Left ventricle myocardium superior (tissue), 1 donor: Measurements from ENCODE around the gene THRB. TPM values are rescaled to one million over a fixed set of nuclear protein-coding genes. Genes with fewer than 3 reads are reported as not detected.

Experiments
- ATAC-seq: fragments of 200-7000 bp; cut with Tn5 transposase; one replicate; pipeline ENCODE4 v1.9.1; 2020; ENCODE audit warnings: mild to moderate bottlenecking, moderate library complexity
- DNase-seq: peaks from one replicate; pipeline ENCODE4 v3.0.0-alpha.2; 2020
- intact Hi-C: fragments of 100-400 bp; cut with micrococcal nuclease; formaldehyde crosslinking; loops from one replicate; pipeline ENCODE4 v1.11.0; 2022
- total RNA-seq: library from RNA; stranded (reverse); fragmentation: NEBNext Ultra II Directional; extraction: Animal tissue kit (Norgen Biotek cat#: 25700); gene quantifications from one replicate; pipeline ENCODE4 v1.2.1, GENCODE V29; 2021
- donor health status: DM: no; HTN: yes; CAD: no; lungs with severe emphysema.

The THRB gene
- total RNA-seq, 1 donor from 2014 or later: 23.1 TPM

- no peak for ATAC-seq
- intact Hi-C loops: no loop called here
- DNase-seq: no peak
Observed at GRCh38 chr3:24518990-24519367, 24.3 kb upstream of the THRB start.

DNA sequence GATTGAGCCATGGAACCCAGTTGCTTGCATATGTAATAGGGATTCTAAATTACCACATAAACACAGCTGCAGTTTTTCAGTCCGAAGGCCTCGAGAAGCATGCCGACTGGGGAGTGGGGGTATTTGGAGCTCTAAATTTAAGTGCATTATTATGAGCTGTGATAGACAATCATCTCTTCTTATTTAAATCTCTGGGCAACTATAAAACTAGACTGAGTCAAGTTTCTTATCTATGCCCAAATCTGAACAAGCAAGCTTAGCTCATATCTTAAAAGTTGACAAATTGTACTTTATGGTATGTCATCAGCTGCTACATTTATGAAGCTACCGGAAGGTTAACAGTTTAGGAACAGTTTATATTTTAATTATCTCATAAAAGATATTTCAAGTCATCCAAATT is 19.5 kb upstream of the THRB start:
- DNase-seq (no peak), ATAC-seq (no peak)
- intact Hi-C loops: no loop called here

DNA sequence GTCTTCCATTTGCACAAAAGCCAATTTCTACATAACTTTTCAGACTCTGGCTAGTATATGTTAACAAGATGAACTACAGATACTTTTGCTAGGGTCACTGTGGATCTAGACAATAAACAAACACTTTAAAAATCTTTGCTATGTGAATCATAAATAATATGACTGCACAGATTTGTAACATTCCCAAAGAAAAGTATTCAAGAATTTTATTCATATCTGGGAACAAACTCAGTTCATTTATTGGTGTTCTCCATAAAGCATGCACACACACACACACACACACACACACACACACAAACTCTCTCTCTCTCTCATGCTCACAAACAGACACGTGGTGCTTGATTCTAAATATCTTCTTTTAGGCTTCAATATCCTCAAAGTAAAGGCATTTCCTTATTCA is 18.8 kb upstream of the THRB start:
- intact Hi-C loops: no loop called here
- DNase-seq (no peak), ATAC-seq (no peak)

DNA sequence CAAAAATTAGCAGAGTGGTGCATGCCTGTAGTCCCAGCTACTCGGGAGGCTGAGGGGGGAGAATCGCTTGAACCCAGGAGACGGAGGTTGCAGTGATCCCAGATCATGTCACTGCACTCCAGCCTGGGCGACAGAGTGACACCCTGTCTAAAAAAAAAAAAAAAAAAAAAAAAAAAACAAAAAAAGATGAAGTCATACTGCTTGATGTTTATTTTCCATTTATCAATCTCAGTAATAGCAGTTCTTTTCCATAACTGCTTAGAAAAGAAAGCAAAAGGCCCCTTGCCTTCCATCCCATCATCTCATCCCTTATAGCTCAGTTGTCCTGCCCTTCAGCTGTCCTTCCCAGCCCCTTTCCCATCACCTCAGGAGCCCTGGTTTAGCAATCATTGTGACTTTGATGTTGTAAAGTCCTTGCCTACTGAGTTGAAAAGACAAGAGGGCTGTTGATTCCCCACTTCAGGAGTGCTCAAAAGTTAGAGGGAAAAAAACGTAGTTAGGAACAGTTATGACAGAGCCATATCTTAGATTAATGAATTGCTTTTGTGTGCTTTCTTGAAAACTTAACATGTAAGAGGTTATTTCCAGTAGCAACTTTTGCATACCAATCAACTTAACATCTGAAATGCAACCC is 18.0 kb upstream of the THRB start:
- no peak for ATAC-seq
- intact Hi-C loops: no loop called here
- no peak for DNase-seq

DNA sequence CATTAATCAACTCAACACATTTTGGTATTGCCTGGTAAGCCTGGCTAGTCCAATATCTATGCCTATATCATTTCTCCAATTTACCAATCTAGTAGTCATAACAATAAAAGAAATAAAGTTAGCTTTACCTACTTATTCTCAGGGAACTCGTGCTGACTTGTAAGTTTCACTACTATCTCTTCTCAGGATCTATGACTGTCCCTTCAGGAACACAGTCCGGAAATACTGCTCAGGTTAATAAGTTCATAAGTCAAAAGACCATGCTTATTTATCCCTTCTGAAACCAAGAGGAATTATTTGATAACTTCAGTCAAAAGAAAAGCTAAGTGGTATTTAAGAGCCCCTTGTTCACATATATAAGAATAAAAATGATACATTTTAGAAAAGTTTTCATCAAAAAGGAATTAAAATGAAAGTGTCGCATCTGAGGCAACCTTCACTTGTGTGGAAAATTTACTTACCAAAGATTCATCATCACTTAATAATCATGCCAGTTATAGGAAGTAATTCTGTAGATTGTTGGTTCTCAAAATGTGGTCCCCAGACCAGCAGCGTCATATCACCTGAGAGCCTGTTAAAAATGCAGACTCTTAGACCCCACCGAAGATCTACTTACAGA is 15.5 kb upstream of the THRB start:
- DNase-seq (no peak), ATAC-seq (no peak)
- intact Hi-C loops: no loop called here

DNA sequence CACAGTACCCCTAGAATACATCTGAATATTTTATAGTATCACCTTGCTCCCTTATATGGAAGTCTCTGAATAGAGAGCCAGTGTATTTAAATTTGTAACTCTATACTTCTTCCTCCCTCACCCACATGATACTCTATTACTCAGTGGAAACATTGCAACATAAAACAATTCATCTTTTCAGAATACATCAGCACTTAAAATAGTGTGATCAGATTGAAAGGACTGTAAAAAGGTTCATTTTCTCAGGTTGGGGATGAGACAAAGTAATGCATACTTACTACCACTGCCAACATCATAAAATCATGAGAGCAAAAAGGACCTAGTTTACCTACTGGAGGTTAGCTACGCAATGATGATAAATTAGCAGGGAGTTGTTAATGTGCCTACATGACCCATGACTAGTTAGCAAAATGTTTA is 13.8 kb upstream of the THRB start:
- no peak for DNase-seq
- intact Hi-C loops: no loop called here
- no peak for ATAC-seq

GRCh38 chr3:24507776-24508422 is 13.2 kb upstream of the THRB start:
- intact Hi-C loops: no loop called here

DNA sequence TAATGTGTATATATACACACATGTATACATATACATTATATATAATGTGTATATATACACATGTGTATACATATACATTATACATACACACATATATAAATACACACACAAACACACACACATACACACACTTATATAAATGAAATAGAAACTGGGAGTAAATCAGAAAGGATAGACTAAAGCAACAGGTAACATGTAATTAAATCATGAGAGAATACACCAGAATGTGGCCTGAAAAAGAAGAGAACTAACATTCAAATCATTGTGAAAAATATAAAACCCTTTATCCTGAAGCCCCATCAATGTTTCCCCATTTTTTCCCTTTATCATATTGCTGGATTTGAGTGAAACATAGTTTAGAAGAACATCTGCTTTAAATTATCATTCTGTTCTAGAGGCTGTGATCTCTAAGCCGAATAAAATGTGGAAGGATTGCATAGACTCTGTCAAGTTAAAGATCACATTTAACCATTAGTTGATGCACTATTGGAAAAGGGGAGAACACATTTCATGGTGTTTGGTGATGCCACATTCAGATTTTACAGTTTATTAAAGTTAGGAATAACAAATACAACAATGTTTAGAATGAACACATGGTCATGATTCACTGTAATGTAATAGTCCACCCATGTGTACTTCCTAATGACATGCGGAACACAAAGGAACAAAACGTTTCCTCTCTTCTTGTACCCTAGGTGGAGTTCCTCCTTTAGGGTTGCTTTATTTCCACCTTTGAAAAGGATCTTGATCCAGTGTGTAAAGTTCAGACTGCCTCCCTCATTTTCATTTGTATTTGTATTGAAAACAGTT is 12.5 kb upstream of the THRB start:
- ATAC-seq (no peak), DNase-seq (no peak)
- intact Hi-C loops: no loop called here

More at GRCh38 chr3:24507776-24508422, 13.2 kb upstream of the THRB start:
- DNase-seq (no peak), ATAC-seq (no peak)

DNA sequence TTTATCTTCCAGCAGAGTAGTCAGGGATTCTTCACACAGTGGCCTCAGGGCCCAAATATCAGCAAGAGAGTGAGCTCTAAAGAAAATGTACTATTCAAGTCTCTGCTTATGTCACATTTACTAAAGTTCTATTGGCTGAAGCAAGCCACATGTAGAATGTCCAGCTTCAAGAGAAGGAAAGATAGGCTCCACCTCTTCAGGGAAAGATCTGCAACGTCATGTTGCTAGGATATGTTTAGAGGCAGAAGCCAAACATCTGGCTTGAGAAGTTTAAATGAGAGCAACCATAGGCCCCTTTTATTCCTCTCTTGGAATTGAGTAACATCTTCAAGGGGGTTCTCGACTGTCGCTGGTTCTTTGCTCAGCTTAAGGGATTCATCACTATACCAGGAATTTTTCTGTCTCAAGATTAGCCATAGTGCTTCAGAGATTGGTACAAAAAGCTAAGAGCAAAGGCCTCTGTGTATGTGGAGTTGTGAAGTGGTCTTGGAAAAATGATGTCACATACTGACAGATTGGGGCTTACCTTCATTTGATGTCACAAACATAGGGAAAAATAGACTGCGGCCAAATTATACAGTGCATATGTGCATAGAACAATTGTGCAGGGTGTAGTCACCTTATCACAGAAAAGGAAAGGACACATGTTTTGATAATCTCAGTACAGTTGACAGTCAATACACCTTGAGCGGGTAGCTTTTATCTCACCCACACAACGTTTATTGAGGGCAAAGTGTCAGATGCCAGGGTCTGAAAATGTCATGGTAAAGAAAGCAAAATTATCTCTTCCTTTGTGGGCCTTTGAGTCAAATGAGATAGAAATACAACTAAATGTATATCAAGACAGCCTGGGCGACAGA is 11.3 kb upstream of the THRB start:
- DNase-seq: no peak
- intact Hi-C loops: no loop called here
- no peak for ATAC-seq

DNA sequence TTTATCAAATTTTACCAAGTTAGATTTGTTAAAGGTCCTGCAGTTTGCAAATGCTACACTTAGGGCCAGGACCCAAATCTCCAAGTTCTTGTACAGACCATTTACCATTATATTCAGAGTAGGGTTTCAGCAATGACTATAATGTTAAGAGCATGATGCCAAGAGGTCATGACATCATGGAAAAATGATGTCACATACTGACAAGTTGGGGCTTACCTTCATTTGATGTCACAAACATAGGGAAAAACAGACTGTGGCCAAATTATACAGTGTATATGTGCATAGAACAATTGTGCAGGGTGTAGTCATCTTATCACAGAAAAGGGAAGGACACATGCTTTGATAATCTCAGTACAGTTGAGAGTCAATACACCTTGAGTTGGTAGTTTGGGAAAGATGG is 10.1 kb upstream of the THRB start:
- DNase-seq: no peak
- no peak for ATAC-seq
- intact Hi-C loops: no loop called here

GRCh38 chr3:24503616-24504113 is 9.0 kb upstream of the THRB start:
- intact Hi-C loops: no loop called here
- DNase-seq: no peak
- no peak for ATAC-seq

- intact Hi-C loops: no loop called here
- DNase-seq (no peak), ATAC-seq (no peak)
Observed at GRCh38 chr3:24502690-24503089, 8.0 kb upstream of the THRB start.

DNA sequence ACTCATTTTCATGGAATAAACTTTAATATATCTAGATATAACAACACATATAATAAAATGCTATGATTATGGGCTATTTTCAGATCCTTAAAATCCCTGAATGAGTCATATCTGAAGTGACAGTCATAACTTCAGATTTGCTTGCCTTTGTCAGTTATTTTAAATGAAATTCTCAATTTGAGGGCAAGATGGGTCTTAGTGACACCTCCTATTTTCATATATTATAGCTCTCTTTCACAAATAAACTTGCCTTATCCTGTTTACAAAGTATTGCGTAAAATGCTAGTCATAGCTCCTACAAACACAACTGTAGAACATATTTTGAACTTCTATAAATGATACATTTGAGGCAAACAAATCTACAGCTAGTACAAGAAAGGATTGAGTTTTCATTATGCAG is 6.2 kb upstream of the THRB start:
- intact Hi-C loops: no loop called here
- DNase-seq (no peak), ATAC-seq (no peak)

DNA sequence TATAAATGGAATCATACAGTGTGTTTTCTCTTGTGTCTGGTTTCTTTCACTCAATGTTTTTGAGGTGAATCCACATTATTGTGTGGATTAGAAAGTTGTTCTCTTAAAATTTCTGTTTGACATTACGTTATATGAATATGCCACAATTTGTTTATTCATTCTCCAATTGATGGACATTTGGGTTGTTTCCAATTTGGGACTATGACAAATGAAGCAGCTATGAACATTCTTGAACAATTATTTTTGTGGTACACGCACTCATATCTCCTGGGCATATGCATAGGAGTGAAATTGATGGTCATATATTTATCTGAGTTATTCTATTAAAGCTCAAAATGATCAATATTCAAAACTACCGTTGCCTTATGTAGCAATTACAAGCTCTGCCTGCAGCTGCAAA is 5.3 kb upstream of the THRB start:
- ATAC-seq: no peak
- DNase-seq: no peak
- intact Hi-C loops: loop anchor here (10.0 kb wide), 1 partner anchor 235 kb away; no protein-coding TSS in a partner anchor

DNA sequence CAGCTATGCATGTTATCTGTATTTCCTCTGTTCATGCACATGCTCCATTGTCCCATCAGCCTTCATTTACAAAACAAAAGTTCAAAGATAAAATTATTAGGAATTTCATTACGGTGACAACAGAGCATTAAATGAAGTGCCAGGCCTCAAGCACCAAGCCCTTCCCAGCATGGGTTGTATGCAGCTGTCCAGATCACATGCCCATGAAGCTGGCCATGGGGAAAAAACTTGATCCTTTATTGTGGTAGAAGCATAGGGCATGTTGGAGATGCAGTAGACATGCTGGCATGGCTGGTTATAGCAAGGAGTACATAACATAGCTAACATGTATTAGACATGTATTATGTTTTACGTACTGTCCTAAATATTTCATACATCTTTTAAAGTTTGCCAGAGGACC is 4.1 kb upstream of the THRB start:
- DNase-seq (no peak), ATAC-seq (no peak)
- intact Hi-C loops: loop anchor here (10.0 kb wide), 1 partner anchor 234 kb away; no protein-coding TSS in a partner anchor

DNA sequence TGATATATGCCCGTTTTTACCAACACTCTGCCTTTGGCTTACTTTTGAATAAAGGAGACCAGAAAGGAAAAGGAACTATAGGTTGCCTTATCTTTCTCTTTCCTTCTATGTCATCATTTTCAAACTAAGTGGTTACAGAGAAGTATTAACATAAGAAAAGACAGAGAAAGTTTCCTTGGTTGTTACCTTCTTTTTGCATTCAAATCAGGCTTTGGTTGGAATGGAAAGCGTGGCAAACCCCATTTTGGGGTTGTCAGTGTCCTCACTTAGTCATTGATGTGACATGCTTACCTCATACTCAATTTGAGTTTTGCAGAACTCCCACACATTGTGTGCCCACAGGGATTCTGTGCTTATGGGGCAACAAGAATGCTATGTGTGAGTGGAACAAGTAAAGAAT is 3.7 kb upstream of the THRB start:
- no peak for DNase-seq
- intact Hi-C loops: loop anchor here (10.0 kb wide), 1 partner anchor 234 kb away; no protein-coding TSS in a partner anchor
- no peak for ATAC-seq

- ATAC-seq: no peak
Observed at GRCh38 chr3:24497942-24498341, 3.3 kb upstream of the THRB start.

GRCh38 chr3:24496529-24497482 is 2.2 kb upstream of the THRB start:
- DNase-seq (peak; percentile 85), ATAC-seq (peak; percentile 23)
- intact Hi-C loops: loop anchor here (10.0 kb wide), 1 partner anchor 232 kb away; no protein-coding TSS in a partner anchor

More at GRCh38 chr3:24497942-24498341, 3.3 kb upstream of the THRB start:
- intact Hi-C loops: loop anchor here (10.0 kb wide), 1 partner anchor 233 kb away; no protein-coding TSS in a partner anchor
- DNase-seq: no peak
